Lower leg skin (tissue), 4 donors: ENCODE measurements around the gene BDH1. TPM values are rescaled to one million over a fixed set of nuclear protein-coding genes. Genes with fewer than 3 reads are reported as not detected.

Experiments used
- DNase-seq, 2 donors: peaks; one replicate each; pipeline ENCODE4 v3.0.0-alpha.2; 2019; ENCODE audit warnings: low spot score in 2 of 2
- H3K4me3 ChIP-seq: fragments of 200-600 bp; sonication (generic); 2 replicates; pipeline ENCODE4 v1.5.1; 2017; ENCODE audit warnings: mild to moderate bottlenecking, low read depth; ENCODE audit not compliant: poor library complexity, severe bottlenecking
- POLR2A ChIP-seq, 2 donors: fragments of 450-650 bp; IDR thresholded peaks; one replicate each; pipeline ENCODE4 v1.6.1; 2016 to 2017; ENCODE audit warnings: antibody characterized with exemption in 2 of 2, mild to moderate bottlenecking in 1 of 2, moderate library complexity in 1 of 2
- WGBS, 2 donors: methylation state at CpG; one replicate each; pipeline ENCODE4 v1.1.5; 2018; 5-methylcytosine and 5-hydroxymethylcytosine counted together
- intact Hi-C: fragments of 100-400 bp; cut with DNase I; formaldehyde crosslinking; loops from one replicate; pipeline ENCODE4 v1.15.0; 2023; ENCODE audit warnings: low total_unique reads
- total RNA-seq, 4 donors: library from RNA; depleted of rRNA; stranded (reverse); fragments of >200 nt; gene quantifications; one replicate each; pipeline ENCODE4 v1.1.0, GENCODE V29; 2016
- TF ChIP-seq, protein P1 (sequence below), 3 donors: fragments of 450-650 bp; IDR thresholded peaks; one replicate each; pipeline ENCODE4 v1.5.1; 2016; ENCODE audit warnings: antibody characterized with exemption in 3 of 3, mild to moderate bottlenecking in 3 of 3, moderate library complexity in 2 of 3

The BDH1 gene
- total RNA-seq, 4 donors from 2014 or later = 56.3 to 86.1 (median 59.7) TPM

DNA sequence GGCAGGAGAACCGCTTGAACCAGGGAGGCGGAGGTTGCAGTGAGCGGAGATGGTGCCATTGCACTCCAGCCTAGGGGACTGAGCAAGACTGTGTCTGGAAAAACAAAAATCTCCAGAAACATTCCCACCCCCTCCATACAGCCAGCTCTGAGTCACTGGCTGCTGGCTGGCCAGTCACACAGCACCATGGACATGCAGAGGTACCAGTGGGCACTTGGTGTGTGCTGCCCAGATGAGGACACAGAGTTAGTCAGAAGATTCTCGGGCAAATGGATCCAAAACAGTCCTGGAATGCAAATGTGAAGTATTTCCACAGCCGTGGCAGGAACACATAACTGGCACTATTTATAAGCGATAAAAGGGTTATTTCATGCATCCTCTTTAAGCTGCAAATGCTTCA, 44.6 kb downstream of the BDH1 start:
- intact Hi-C loops = no loop called here
- WGBS, 2 donors = 89 to 92% methylated on average over 6 of the region's 6 CpGs
- no peak overlapping the region for H3K4me3 ChIP-seq
- no peak for DNase-seq
- no peak for TF ChIP-seq POLR2A (IDR thresholded peaks at IDR 0.05)
- TF ChIP-seq, protein P1, sequence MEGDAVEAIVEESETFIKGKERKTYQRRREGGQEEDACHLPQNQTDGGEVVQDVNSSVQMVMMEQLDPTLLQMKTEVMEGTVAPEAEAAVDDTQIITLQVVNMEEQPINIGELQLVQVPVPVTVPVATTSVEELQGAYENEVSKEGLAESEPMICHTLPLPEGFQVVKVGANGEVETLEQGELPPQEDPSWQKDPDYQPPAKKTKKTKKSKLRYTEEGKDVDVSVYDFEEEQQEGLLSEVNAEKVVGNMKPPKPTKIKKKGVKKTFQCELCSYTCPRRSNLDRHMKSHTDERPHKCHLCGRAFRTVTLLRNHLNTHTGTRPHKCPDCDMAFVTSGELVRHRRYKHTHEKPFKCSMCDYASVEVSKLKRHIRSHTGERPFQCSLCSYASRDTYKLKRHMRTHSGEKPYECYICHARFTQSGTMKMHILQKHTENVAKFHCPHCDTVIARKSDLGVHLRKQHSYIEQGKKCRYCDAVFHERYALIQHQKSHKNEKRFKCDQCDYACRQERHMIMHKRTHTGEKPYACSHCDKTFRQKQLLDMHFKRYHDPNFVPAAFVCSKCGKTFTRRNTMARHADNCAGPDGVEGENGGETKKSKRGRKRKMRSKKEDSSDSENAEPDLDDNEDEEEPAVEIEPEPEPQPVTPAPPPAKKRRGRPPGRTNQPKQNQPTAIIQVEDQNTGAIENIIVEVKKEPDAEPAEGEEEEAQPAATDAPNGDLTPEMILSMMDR (IDR thresholded peaks at IDR 0.05) = no peak

DNA sequence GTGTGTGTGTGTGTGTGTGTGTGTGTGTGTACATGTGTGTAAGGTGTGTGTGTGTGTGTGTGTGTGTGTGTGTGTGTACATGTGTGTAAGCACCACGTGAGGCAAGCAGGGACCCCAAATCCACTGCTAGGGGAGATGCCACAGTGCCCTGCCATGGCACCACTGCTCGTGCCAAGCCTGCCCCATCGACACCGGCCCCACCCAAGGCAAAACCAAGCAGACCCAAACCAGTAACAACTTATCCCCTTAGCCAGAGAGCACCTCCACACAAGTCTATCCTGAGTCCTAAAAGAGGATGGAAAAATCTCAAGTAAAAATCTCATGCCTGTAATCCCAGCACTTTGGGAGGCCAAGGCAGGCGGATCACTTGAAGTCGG, 45.1 kb downstream of the BDH1 start:
- DNase-seq = no peak
- H3K4me3 ChIP-seq = no peak overlapping the region
- 69 to 80% methylated on average over 6 of the region's 6 CpGs for WGBS, 2 donors
- no peak for TF ChIP-seq POLR2A (IDR thresholded peaks at IDR 0.05)
- TF ChIP-seq, protein P1 (IDR thresholded peaks at IDR 0.05) = no peak
- intact Hi-C loops = no loop called here

DNA sequence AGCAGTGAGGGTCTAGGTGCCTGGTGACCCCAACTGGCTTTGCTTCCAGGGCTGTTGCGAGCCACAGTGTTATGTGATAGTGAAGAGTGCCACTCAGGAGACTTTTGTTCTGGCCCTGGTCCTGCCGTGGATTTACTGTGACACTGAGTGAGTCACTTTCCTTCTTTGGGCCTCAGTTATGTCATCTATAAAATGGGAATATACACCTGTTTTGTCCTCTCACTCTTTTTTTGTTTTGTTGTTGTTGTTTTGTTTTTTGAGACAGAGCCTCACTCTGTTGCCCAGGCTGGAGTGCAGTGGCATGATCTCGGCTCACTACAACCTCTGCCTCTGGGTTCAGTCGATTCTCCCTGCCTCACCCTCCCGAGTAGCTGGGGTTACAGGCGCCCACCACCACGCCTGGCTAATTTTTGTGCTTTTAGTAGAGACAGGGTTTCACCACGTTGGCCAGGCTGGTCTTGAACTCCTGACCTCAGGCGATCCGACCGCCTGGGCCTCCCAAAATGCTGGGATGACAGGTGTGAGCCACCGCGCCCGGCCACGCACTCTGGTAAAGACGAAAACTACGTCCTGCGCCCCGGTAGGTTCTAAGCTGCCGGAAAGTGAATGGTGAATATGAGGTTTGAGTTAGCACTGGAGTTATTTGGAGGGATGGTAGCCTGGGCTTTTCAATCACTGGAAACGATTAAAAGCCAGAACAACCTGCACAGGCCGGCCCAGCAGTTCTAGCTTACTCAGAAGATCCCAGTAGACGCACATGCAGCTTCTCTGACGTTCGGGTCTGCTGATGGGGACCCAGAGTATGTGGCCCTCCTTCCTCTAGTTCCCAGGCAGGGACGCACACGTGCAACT, 46.6 kb downstream of the BDH1 start:
- intact Hi-C loops = loop anchor here (5.0 kb wide), 1 partner anchor 252 kb away; no protein-coding TSS in a partner anchor
- TF ChIP-seq POLR2A (IDR thresholded peaks at IDR 0.05) = no peak
- TF ChIP-seq, protein P1 (IDR thresholded peaks at IDR 0.05) = no peak
- 86 to 89% methylated on average over 27 of the region's 27 CpGs for WGBS, 2 donors
- no peak for DNase-seq
- no peak overlapping the region for H3K4me3 ChIP-seq

DNA sequence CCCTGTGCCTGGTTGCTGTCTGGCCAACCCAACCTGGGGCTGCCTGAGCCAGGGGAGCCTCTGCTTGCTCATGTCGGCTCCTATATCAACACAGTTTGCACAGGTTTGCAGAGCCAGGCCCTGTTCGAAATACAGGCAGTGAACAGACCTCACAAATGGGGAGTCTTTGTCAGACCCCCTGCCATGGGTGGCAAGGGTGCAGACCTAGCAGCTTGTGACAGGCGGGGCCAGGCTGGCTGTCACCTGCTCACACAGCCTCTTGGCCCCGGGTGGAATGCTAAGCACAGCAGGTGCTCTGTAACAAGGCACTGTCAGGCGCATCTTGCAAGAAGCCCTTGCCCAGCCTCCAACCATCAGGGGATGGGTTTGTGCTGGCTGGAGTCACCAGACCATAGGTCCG, 47.3 kb downstream of the BDH1 start:
- 81 to 82% methylated on average over 3 to 6 of the region's 6 CpGs for WGBS, 2 donors
- TF ChIP-seq POLR2A (IDR thresholded peaks at IDR 0.05) = no peak
- TF ChIP-seq, protein P1 (IDR thresholded peaks at IDR 0.05) = no peak
- DNase-seq = no peak
- no peak overlapping the region for H3K4me3 ChIP-seq
- intact Hi-C loops = loop anchor here (5.0 kb wide), 1 partner anchor 251 kb away; no protein-coding TSS in a partner anchor

DNA sequence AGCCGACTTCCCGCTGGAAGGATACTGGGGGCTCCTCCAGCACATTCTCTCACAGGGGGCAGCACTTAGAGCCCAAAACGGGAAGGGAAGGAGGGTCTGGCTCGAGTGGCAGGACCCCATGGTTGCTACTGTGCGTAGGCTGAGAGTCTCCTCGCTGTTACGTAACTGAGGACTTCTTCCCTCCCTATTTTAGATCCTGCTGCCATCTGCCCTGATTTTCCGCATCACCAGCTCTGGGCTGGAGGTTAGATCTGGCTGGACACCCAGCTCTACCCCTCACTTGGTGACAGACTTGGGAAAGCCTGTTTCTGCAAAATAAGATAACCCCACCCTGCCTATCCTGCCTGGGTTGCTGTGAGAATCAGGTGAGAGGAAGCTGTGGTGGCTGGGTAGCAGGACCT, 47.7 kb downstream of the BDH1 start:
- intact Hi-C loops = loop anchor here (5.0 kb wide), 1 partner anchor 251 kb away; no protein-coding TSS in a partner anchor
- TF ChIP-seq, protein P1 (IDR thresholded peaks at IDR 0.05) = no peak
- TF ChIP-seq POLR2A (IDR thresholded peaks at IDR 0.05) = no peak
- no peak for DNase-seq
- H3K4me3 ChIP-seq = no peak overlapping the region
- 82 to 92% methylated on average over 8 of the region's 8 CpGs for WGBS, 2 donors
